Loucy (cell line): Measurements from ENCODE around the gene DNAH17.

Source experiments
- H2AFZ ChIP-seq: fragments of 200-600 bp; sonication (generic); 2 replicates; pipeline ENCODE4 v1.6.0; 2016; ENCODE audit warnings: antibody characterized with exemption, mild to moderate bottlenecking, low read length, moderate library complexity
- H3F3A ChIP-seq: fragments of 200-600 bp; 2 replicates; pipeline ENCODE4 v1.6.0; 2016; ENCODE audit warnings: antibody characterized with exemption, low read depth, mild to moderate bottlenecking
- H3K27me3 ChIP-seq: fragments of 200-600 bp; sonication (generic); 2 replicates; pipeline ENCODE4 v1.6.1; 2014; ENCODE audit warnings: low read length, mild to moderate bottlenecking; ENCODE audit not compliant: insufficient read depth, poor library complexity, severe bottlenecking
- H3K36me3 ChIP-seq: fragments of 200-600 bp; sonication (generic); 2 replicates; pipeline ENCODE4 v1.6.1; 2016; ENCODE audit warnings: low read length; ENCODE audit not compliant: insufficient read depth
- H3K4me1 ChIP-seq: fragments of 200-600 bp; sonication (generic); 2 replicates; pipeline ENCODE4 v1.5.1; 2014; ENCODE audit warnings: low read length, mild to moderate bottlenecking; ENCODE audit not compliant: insufficient read depth, poor library complexity, severe bottlenecking
- H3K4me2 ChIP-seq: fragments of 200-600 bp; sonication (generic); 2 replicates; pipeline ENCODE4 v1.6.0; 2014; ENCODE audit warnings: antibody characterized with exemption, low read length, low read depth, mild to moderate bottlenecking; ENCODE audit not compliant: poor library complexity, severe bottlenecking
- H3K4me3 ChIP-seq: fragments of 200-600 bp; sonication (generic); 2 replicates; pipeline ENCODE4 v1.5.1; 2014; ENCODE audit warnings: low read length, mild to moderate bottlenecking, mixed read lengths; ENCODE audit not compliant: poor library complexity, severe bottlenecking
- H3K79me2 ChIP-seq: fragments of 200-600 bp; sonication (generic); 2 replicates; pipeline ENCODE4 v1.6.1; 2014; ENCODE audit warnings: low read length; ENCODE audit not compliant: insufficient read depth
- H3K9ac ChIP-seq: fragments of 200-600 bp; sonication (generic); 2 replicates; pipeline ENCODE4 v1.6.0; 2014; ENCODE audit warnings: mild to moderate bottlenecking, low read depth, low read length, moderate library complexity; ENCODE audit not compliant: poor library complexity, severe bottlenecking
- H3K9me2 ChIP-seq: fragments of 200-600 bp; sonication (generic); replicated peaks from 2 replicates; pipeline ENCODE4 v1.6.1; 2016; ENCODE audit warnings: low read depth, low read length, mixed read lengths
- H3K9me3 ChIP-seq: fragments of 200-600 bp; sonication (generic); 2 replicates; pipeline ENCODE4 v1.6.1; 2014; ENCODE audit warnings: mild to moderate bottlenecking, antibody characterized with exemption, low read length, low read depth; ENCODE audit not compliant: insufficient read depth
- H4K20me1 ChIP-seq: fragments of 200-600 bp; sonication (generic); 2 replicates; pipeline ENCODE4 v1.6.0; 2014; ENCODE audit warnings: antibody characterized with exemption, low read length, mild to moderate bottlenecking; ENCODE audit not compliant: insufficient read depth, poor library complexity, severe bottlenecking
- EZH2phosphoT487 ChIP-seq: fragments of 200-600 bp; IDR thresholded peaks from 2 replicates; pipeline ENCODE4 v1.6.1; 2018; ENCODE audit warnings: antibody characterized with exemption, mild to moderate bottlenecking, moderate library complexity, borderline replicate concordance
- TF ChIP-seq, protein P1 (sequence below): fragments of 200-600 bp; sonication (generic); conservative IDR thresholded peaks from 2 replicates; pipeline ENCODE4 v1.5.1; 2014; ENCODE audit warnings: mild to moderate bottlenecking, antibody characterized with exemption, low read length

Gene DNAH17

DNA sequence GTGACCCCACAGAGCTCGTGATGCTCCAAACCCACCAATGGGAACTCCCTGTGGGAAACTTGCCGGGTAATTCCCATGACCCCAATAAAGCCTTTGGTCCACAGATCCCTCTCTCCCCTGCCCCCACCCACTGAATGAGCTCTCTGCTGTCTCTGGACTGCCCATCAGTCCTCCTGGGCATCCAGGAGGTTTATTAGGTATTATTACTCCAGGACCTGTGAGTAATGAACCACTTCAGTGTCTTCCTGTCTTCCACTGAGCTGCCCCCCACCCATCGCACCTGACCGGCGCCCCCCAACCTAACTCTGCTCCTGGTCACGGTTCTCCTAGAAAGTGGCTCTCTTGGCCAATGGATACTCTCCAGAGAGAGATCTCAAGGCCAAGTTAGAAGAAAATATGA is 28.7 kb upstream of the DNAH17 start:
- Histone ChIP-seq H2AFZ (no peak overlapping the region), H4K20me1 (no peaks in the 10 kb centered on the region), H3F3A (no peaks in the 10 kb centered on the region), H3K9me2 (no peaks in the 10 kb centered on the region), H3K4me1 (no peaks in the 10 kb centered on the region), H3K9me3 (no peaks in the 10 kb centered on the region), H3K79me2 (no peaks in the 10 kb centered on the region), H3K4me2 (no peak overlapping the region), H3K36me3 (no peaks in the 10 kb centered on the region), H3K4me3 (no peak overlapping the region), H3K27me3 (no peaks in the 10 kb centered on the region), H3K9ac (no peak overlapping the region)
- TF ChIP-seq EZH2phosphoT487: no peak
- TF ChIP-seq, protein P1, sequence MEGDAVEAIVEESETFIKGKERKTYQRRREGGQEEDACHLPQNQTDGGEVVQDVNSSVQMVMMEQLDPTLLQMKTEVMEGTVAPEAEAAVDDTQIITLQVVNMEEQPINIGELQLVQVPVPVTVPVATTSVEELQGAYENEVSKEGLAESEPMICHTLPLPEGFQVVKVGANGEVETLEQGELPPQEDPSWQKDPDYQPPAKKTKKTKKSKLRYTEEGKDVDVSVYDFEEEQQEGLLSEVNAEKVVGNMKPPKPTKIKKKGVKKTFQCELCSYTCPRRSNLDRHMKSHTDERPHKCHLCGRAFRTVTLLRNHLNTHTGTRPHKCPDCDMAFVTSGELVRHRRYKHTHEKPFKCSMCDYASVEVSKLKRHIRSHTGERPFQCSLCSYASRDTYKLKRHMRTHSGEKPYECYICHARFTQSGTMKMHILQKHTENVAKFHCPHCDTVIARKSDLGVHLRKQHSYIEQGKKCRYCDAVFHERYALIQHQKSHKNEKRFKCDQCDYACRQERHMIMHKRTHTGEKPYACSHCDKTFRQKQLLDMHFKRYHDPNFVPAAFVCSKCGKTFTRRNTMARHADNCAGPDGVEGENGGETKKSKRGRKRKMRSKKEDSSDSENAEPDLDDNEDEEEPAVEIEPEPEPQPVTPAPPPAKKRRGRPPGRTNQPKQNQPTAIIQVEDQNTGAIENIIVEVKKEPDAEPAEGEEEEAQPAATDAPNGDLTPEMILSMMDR: no peak

DNA sequence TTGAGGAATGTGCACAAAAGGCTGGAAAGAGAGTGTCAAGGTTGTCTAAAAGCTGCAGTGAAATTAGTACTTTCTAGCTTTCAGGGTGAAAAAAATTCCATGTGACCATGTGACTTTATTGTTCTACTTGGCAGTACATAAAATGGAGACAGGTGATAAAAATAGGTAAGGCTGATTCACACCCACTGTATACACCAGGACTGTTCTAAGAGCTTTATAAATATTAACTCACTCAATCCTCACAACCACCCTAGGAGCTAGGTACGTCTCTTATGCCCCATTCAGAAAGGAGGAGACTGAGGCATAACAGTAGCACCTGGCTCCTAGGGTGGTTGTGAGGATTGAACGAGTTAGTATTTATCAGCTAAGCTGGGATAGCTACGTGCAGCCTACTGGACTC is 28.2 kb upstream of the DNAH17 start:
- H3K4me3 ChIP-seq: no peak overlapping the region
- H3K79me2 ChIP-seq: no peaks in the 10 kb centered on the region
- H3K9ac ChIP-seq: no peak overlapping the region
- no peaks in the 10 kb centered on the region for H3K4me1 ChIP-seq
- H3K4me2 ChIP-seq: no peak overlapping the region
- H3K27me3 ChIP-seq: no peaks in the 10 kb centered on the region
- H3K36me3 ChIP-seq: no peaks in the 10 kb centered on the region
- H3K9me3 ChIP-seq: no peaks in the 10 kb centered on the region
- H4K20me1 ChIP-seq: no peaks in the 10 kb centered on the region
- H2AFZ ChIP-seq: no peak overlapping the region
- TF ChIP-seq EZH2phosphoT487: no peak
- TF ChIP-seq, protein P1: no peak
- H3K9me2 ChIP-seq: no peaks in the 10 kb centered on the region
- H3F3A ChIP-seq: no peaks in the 10 kb centered on the region

DNA sequence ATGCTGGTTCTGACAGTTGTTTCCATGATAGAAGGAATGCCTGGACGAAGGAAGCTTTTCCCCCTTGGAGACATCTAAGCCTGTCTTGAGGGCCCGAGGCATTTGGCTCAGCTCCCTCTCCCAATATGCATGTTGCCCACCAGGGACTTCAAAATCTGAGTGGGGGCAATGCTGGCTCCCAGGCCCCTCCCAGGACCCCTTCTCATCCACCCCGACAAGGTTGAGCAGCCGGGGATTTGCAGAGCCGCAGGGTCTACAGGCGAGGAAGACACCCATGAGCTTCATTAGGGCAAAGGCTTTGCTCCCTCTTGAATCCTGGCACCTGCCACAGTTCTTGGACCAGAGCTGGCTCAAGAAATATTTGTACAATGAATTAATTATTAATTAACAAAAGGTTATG is 25.1 kb upstream of the DNAH17 start:
- Histone ChIP-seq H3K4me1 (peaks cover 7% of the 10 kb centered on the region), H4K20me1 (no peaks in the 10 kb centered on the region), H3K9ac (no peak overlapping the region), H3K9me2 (no peaks in the 10 kb centered on the region), H3K27me3 (no peaks in the 10 kb centered on the region), H3K4me2 (no peak overlapping the region), H3K36me3 (no peaks in the 10 kb centered on the region), H3K9me3 (no peaks in the 10 kb centered on the region), H3K79me2 (no peaks in the 10 kb centered on the region), H3K4me3 (no peak overlapping the region), H2AFZ (no peak overlapping the region), H3F3A (no peaks in the 10 kb centered on the region)
- TF ChIP-seq, protein P1: no peak
- no peak for TF ChIP-seq EZH2phosphoT487
